Cortex of kidney (tissue), 1 donor: ENCODE results near the gene USB1.

ENCODE experiments used
- DNase-seq: peaks from one replicate; lab custom pipeline; 2025; lab: John Stamatoyannopoulos, UW

USB1 gene, protein sequence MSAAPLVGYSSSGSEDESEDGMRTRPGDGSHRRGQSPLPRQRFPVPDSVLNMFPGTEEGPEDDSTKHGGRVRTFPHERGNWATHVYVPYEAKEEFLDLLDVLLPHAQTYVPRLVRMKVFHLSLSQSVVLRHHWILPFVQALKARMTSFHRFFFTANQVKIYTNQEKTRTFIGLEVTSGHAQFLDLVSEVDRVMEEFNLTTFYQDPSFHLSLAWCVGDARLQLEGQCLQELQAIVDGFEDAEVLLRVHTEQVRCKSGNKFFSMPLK

GRCh38 chr16:58000706-58001676 lies at the start of gene USB1:
USB1 (plus strand) TSS chr16:58001407; CDS start chr16:58001484, 77 bp downstream.
- no peak for DNase-seq

GRCh38 chr16:57952909-57953308 lies 48.3 kb upstream of the USB1 start:
- DNase-seq, result no peak

DNA sequence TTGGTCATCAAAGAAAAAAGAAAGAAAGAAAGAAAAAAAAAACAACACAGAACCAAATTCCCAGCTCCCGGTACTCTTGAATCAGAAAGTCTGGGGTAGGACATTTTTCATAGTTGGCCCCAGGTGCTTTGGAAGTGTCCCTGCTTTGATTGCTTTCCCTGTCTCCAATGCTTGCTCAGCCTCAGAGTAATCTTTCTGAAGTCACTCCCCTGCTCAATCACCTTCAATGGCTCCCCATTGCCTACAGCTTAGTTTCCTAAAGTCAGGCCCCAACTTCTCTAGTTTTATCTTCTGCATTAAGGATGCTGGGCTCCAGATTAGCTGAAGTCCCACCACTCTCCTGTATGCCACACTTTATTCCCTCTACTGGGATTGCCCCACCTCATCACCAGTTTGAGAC lies 47.4 kb upstream of the USB1 start:
- no peak for DNase-seq

DNA sequence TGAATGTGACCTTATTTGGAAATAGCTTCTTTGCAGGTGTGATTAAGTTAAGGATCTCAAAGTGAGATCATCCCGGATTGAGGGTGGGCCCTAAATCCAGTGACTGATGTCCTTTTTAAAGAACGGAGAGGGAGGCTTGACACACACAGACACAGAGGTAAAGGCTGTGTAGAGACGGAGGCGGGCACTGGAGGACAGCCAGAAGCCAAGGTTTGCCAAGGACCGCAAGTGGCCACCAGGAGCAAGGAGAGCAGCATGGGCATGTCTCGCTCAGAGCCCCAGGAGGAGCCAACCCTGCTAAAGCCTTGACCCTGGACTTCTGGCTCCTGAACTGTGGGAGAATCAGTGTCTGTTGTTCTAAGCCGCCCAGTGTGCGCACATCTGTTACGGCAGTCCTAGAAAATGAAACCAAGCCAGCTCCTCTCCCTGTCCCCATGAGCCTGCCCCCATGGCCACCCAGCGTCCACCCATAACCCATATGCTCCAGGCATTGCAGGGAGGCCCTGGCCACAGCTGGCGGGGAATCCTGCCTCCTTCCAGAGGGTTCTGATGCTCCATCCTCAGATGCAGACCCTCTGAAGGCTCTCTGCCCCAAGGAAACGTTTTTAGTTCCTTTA lies 45.5 kb upstream of the USB1 start:
- DNase-seq, result no peak

DNA sequence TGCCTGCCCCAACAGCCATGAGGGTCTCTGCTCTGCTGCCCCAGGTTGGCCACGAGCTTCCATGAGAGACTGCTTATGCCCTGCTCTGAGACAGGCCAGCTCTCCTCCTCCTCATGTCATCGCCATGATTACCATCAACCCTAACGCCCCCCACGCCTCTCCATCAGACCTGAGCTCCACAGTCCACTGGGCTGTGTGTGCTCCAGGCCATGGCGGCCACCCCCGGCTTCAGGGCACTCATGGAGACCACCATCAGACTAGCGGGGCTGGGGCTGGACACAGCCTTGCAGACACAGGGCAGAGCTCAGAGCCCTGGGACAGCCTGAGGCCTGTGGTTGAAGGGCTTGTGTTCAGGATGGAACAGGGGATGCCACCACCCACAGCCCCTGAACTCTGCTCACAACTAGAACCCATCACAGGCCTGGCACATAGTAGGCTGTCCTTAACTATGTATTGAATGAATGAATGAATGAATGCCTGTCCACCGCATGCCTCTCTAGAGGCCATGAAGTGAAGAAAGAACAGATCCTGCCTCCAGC lies 44.9 kb upstream of the USB1 start:
- DNase-seq, result no peak

- no peak for DNase-seq
These were observed 44.1 kb upstream of the USB1 start for GRCh38 chr16:57956924-57957672.

DNA sequence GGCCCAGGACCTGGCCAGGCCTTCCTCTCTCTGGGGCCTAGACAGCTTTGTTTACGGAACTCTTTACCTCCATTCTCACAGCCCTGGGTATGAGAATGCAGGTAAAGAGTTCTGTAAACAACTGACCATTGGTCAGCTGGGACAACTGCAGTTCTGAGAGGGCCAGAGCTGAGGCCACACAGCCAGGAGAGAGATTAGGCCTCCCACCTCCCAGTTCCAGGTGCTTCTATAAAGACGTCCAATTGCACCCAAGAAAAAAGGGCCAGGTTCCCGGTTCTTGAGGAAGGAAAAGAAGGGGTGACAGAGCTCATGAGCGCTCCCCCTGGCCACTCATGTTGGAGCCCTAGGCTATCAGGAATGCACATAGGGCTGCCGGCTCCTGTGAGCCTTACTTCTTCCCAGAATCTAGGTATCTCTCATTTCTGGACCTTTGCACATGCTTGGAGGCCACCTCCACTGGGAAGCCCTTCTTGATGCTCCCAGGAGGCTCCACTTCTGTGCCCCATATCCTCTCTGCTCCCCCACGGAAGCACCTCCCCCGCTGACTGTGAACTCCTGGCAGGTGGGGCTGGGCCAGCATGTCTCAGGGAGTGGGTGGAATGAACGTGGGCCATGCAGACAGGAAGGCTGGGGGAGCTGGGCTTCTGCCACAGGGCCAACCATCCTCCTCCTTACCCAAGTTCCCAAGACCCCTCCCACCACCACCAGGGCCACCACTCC lies 43.4 kb upstream of the USB1 start:
- no peak for DNase-seq

GRCh38 chr16:57958544-57958943 lies 42.7 kb upstream of the USB1 start:
- no peak for DNase-seq

- DNase-seq, result no peak
These were observed 42.1 kb upstream of the USB1 start for GRCh38 chr16:57959121-57959520.

GRCh38 chr16:57959804-57960203 lies 41.4 kb upstream of the USB1 start:
- DNase-seq, result no peak

DNA sequence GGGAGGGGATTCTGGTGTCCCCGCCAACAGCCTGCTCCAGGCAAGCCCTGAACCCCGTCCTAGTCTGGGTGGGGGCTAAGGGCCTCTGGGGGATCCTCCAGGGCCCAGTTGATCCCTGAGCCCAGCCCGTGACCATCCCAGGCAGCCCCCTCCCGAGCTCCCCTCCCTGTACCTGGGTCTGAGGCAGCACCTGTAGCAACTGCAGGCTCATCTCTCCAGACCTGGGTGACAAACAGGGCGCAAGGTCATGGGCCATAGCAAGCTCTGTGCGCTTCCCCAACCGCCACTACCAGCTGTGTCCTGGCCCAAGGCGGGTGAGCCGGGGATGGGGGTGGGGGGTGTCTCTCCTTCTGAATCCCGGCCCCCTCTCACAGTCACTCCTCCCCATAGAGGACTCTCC lies 40.9 kb upstream of the USB1 start:
- no peak for DNase-seq

GRCh38 chr16:57960826-57961472 lies 40.3 kb upstream of the USB1 start:
- no peak for DNase-seq

DNA sequence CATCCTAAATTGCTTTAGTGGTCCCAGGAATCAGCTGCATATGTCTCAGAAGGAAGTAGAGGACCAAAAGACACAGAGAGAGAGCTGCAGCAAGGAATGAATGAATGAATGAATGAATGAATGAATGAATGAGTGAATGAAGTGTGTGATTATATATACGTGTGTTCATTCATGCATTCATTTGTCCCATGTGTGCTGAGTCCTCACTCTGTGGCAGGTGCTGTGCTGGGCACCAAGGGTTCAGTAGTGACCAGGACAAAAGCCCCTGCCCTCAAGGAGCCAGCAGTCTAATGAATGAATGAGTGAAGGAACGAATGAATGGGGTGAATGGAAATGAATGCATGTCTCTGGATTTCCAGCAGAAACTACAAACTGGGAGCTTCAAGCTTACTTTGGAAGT lies 39.7 kb upstream of the USB1 start:
- no peak for DNase-seq

DNA sequence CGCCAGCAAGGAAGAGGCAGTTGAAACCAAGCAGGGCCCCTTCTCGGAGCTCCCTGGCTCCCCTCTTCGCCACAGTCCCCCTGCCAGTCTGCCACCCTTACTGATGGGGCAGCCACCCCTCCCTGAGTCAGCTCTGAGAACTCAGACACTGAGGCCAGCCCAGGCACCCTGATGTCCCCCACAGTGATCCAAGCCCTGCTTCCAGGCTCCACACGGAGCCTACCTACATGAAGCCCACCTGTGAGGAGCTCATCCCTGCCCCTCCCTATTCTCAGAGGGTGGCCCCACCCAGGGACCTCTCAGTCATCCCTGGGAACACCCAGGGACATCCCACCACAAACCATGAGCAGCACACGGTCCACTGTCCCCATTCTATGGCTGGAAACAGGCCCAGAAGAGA lies 39.2 kb upstream of the USB1 start:
- DNase-seq, result no peak

DNA sequence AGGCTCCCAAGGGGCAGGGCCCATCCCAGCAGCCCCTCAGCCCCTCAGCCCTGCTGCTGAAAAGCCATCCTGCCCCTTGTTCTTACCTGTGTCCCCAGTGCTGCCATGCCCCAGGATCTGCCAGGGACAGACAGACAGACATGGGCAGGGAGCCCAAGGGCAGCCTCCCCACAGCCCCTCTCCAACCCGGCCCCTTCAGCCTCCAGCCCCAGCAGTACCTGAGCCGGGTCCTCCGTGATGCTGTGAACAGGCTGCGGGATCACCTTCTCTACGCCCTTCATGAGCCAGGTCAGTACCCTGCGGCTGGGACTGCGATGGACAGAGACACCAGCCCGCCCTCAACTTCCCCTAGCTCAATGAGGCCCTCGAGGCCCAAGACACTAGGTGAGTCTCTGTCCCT lies 38.5 kb upstream of the USB1 start:
- no peak for DNase-seq

GRCh38 chr16:57964157-57964700 lies 37.0 kb upstream of the USB1 start:
- DNase-seq, result no peak

- no peak for DNase-seq
These were observed 34.9 kb upstream of the USB1 start for GRCh38 chr16:57966204-57966771.

GRCh38 chr16:57966986-57967385 lies 34.2 kb upstream of the USB1 start:
- no peak for DNase-seq

DNA sequence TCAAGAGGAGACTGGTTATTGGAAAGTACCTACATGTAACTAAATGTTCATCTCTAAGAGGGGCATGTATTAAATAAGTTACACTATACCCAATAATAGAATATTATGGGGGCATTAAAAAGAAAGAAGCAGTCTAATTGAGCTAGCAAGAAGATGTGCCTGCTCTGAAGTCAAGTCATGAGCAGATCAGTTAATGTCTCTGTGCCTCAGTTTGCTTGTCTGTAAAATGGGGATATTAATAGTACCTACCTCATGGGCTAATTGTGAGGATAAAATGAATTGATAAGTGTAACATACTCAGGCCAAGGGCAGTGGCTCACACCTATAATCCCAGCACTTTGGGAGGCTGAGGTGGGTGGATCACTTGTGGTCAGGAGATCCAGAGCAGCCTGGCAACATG lies 33.3 kb upstream of the USB1 start:
- DNase-seq, result no peak
